Body of pancreas (tissue), 4 donors: ENCODE measurements around the gene CACNA2D3. TPM values are rescaled to one million over a fixed set of nuclear protein-coding genes. Genes with fewer than 3 reads are reported as not detected.

Experiments used
- ATAC-seq: fragments of 150-250 bp; one replicate; pipeline ENCODE4 v1.9.1; 2016
- DNase-seq, 4 donors: peaks; one replicate each; pipeline ENCODE4 v3.0.0-alpha.2; 2019
- H3K27ac ChIP-seq, 4 donors: fragments of 200-600 bp; sonication (generic); 1 replicate in 3 of 4; 2 replicates in 1 of 4; pipeline versions ENCODE4 v1.5.1 to v1.6.1; 2016 to 2019; ENCODE audit warnings: mild to moderate bottlenecking in 1 of 4, mixed read lengths in 1 of 4, moderate library complexity in 1 of 4
- H3K27me3 ChIP-seq, 2 donors: fragments of 200-600 bp; sonication (generic); one replicate each; pipeline ENCODE4 v1.6.0; 2016; ENCODE audit warnings: mild to moderate bottlenecking in 1 of 2
- H3K36me3 ChIP-seq, 2 donors: fragments of 200-600 bp; sonication (generic); replicated peaks in 1 of 2; 2 replicates each; pipeline ENCODE4 v1.5.1; 2016; ENCODE audit warnings: low read depth in 2 of 2; ENCODE audit not compliant: insufficient read depth in 1 of 2
- H3K4me1 ChIP-seq: fragments of 200-600 bp; sonication (generic); one replicate; pipeline ENCODE4 v1.6.0; 2016
- H3K4me3 ChIP-seq, 2 donors: fragments of 200-600 bp; sonication (generic); 1 replicate in 1 of 2; 2 replicates in 1 of 2; pipeline ENCODE4 v1.5.1; 2016 to 2019
- H3K9me3 ChIP-seq, 3 donors: fragments of 200-600 bp; sonication (generic); 1 replicate in 2 of 3; 2 replicates in 1 of 3; pipeline ENCODE4 v1.5.1; 2016
- POLR2A ChIP-seq, 3 donors: fragments of 450-650 bp; IDR thresholded peaks; one replicate each; pipeline ENCODE4 v1.6.1; 2016; ENCODE audit warnings: antibody characterized with exemption in 3 of 3, mild to moderate bottlenecking in 2 of 3
- WGBS, 2 donors: methylation state at CpG; one replicate each; pipeline ENCODE4 v1.1.5; 2017; 5-methylcytosine and 5-hydroxymethylcytosine counted together
- intact Hi-C: fragments of 100-400 bp; cut with DNase I; formaldehyde crosslinking; loops from one replicate; pipeline ENCODE4 v1.15.1; 2023
- total RNA-seq, 2 donors: library from RNA; depleted of rRNA; stranded (reverse); fragments of >200 nt; gene quantifications; one replicate each; pipeline ENCODE4 v1.1.0, GENCODE V29; 2016
- TF ChIP-seq, protein P1 (sequence below), 7 experiments: fragments of 450-650 bp in 4 of 7; fragments of 200-600 bp in 3 of 7; sonication (generic) in 3 of 7; IDR thresholded peaks; one replicate each; pipeline ENCODE4 v1.5.1; 2016 to 2019; ENCODE audit warnings: antibody characterized with exemption in 7 of 7

Gene CACNA2D3
- total RNA-seq, 2 donors from 2014 or later, result not detected

DNA sequence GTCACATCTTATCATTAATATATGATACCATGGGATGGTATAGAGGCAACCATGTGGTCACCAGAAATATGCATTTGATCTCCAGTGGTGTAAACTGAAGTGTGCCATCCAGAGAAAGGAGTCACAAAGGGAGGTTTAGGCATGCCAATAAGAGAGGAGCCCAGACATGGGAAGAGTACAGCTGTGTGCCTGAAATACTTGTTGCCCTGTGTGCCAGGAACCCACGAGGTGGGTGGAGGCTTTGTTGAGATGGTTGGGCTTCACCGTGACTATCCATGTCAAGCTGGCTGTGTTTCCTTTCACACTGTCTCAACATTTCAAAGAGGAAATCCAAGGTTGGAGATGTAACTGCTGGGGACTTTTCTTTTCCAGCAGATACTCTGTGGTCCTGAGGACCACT, 43.5 kb downstream of the CACNA2D3 start:
- no peak overlapping the region for H3K4me3 ChIP-seq
- DNase-seq (no peak), ATAC-seq (no peak)
- TF ChIP-seq POLR2A (IDR thresholded peaks at IDR 0.05), result no peak
- TF ChIP-seq, protein P1, sequence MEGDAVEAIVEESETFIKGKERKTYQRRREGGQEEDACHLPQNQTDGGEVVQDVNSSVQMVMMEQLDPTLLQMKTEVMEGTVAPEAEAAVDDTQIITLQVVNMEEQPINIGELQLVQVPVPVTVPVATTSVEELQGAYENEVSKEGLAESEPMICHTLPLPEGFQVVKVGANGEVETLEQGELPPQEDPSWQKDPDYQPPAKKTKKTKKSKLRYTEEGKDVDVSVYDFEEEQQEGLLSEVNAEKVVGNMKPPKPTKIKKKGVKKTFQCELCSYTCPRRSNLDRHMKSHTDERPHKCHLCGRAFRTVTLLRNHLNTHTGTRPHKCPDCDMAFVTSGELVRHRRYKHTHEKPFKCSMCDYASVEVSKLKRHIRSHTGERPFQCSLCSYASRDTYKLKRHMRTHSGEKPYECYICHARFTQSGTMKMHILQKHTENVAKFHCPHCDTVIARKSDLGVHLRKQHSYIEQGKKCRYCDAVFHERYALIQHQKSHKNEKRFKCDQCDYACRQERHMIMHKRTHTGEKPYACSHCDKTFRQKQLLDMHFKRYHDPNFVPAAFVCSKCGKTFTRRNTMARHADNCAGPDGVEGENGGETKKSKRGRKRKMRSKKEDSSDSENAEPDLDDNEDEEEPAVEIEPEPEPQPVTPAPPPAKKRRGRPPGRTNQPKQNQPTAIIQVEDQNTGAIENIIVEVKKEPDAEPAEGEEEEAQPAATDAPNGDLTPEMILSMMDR (IDR thresholded peaks at IDR 0.05), result no peak
- intact Hi-C loops, result no loop called here
- no peaks in the 10 kb centered on the region for H3K36me3 ChIP-seq
- no peaks in the 10 kb centered on the region for H3K9me3 ChIP-seq
- 0 to 33% methylated on average over 2 of the region's 2 CpGs for WGBS, 2 donors
- H3K27ac ChIP-seq, result no peak overlapping the region
- no peaks in the 10 kb centered on the region for H3K27me3 ChIP-seq
- no peaks in the 10 kb centered on the region for H3K4me1 ChIP-seq

DNA sequence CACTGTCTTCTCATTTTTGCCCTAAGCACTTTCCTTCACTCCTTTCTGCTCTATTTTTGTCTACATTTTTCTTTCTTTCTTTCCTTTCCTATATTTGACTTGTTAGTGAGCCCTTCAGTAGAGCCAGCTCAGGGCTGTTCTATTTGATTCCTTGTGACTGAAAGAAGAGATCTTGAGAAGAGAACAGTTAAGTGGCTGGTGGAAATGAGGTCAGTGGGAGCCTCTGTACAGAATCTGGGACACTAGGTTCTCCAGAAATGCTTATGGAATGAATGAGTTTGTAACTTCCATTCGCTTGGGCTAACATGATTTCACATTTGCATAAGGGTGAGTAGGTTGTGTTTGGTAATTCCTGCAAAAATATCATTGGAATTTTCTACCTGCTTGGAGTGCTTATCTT, 45.6 kb downstream of the CACNA2D3 start:
- no peak for TF ChIP-seq POLR2A (IDR thresholded peaks at IDR 0.05)
- TF ChIP-seq, protein P1 (IDR thresholded peaks at IDR 0.05), result no peak
- Histone ChIP-seq H3K4me1 (no peaks in the 10 kb centered on the region), H3K9me3 (no peaks in the 10 kb centered on the region), H3K4me3 (no peak overlapping the region), H3K27ac (no peak overlapping the region), H3K27me3 (no peaks in the 10 kb centered on the region), H3K36me3 (no peaks in the 10 kb centered on the region)
- DNase-seq, result no peak
- intact Hi-C loops, result no loop called here
- ATAC-seq, result no peak
- WGBS, 2 donors, result 83 to 95% methylated on average over 1 of the region's 1 CpG

GRCh38 chr3:54168451-54168850, 46.1 kb downstream of the CACNA2D3 start:
- DNase-seq, result no peak
- intact Hi-C loops, result no loop called here
- WGBS, 2 donors, result 70 to 79% methylated on average over 1 of the region's 1 CpG
- Histone ChIP-seq H3K27ac (no peak overlapping the region), H3K4me3 (no peak overlapping the region), H3K4me1 (no peaks in the 10 kb centered on the region), H3K36me3 (no peaks in the 10 kb centered on the region), H3K9me3 (no peaks in the 10 kb centered on the region), H3K27me3 (no peaks in the 10 kb centered on the region)
- TF ChIP-seq, protein P1 (IDR thresholded peaks at IDR 0.05), result no peak
- no peak for TF ChIP-seq POLR2A (IDR thresholded peaks at IDR 0.05)
- no peak for ATAC-seq

GRCh38 chr3:54169524-54169923, 47.2 kb downstream of the CACNA2D3 start:
- H3K9me3 ChIP-seq, result no peaks in the 10 kb centered on the region
- DNase-seq (no peak), ATAC-seq (no peak)
- no peak overlapping the region for H3K27ac ChIP-seq
- WGBS, 2 donors, result 88 to 90% methylated on average over 7 of the region's 7 CpGs
- intact Hi-C loops, result no loop called here
- H3K27me3 ChIP-seq, result no peaks in the 10 kb centered on the region
- no peaks in the 10 kb centered on the region for H3K36me3 ChIP-seq
- no peak for TF ChIP-seq POLR2A (IDR thresholded peaks at IDR 0.05)
- TF ChIP-seq, protein P1 (IDR thresholded peaks at IDR 0.05), result no peak
- H3K4me3 ChIP-seq, result no peak overlapping the region
- no peaks in the 10 kb centered on the region for H3K4me1 ChIP-seq

GRCh38 chr3:54171509-54171908, 49.2 kb downstream of the CACNA2D3 start:
- H3K27me3 ChIP-seq, result no peaks in the 10 kb centered on the region
- H3K9me3 ChIP-seq, result no peaks in the 10 kb centered on the region
- no peaks in the 10 kb centered on the region for H3K4me1 ChIP-seq
- no peak for TF ChIP-seq POLR2A (IDR thresholded peaks at IDR 0.05)
- TF ChIP-seq, protein P1 (IDR thresholded peaks at IDR 0.05), result no peak
- no peak overlapping the region for H3K27ac ChIP-seq
- DNase-seq (no peak), ATAC-seq (no peak)
- WGBS, 2 donors, result 55 to 57% methylated on average over 1 of the region's 1 CpG
- intact Hi-C loops, result no loop called here
- no peak overlapping the region for H3K4me3 ChIP-seq
- H3K36me3 ChIP-seq, result no peaks in the 10 kb centered on the region
